ENCODE data around the gene RHEB. TPM values are rescaled to one million over a fixed set of nuclear protein-coding genes. Genes with fewer than 3 reads are reported as not detected.

Gene RHEB
- total and polyA plus RNA-seq, 2 donors (not counting 1 experiment from before 2014, with no cell fraction given), result 9.3 to 40.3 TPM

GRCh38 chr7:151542606-151543130 lies 23.0 kb upstream of the RHEB start:
- ChIA-PET CTCF (interaction anchor here (1.2 kb wide), 1 partner anchor 217 kb away, joined by 3 read pairs; no protein-coding TSS in a partner anchor), POLR2A (no interaction called here)
- no peaks in the 10 kb centered on the region for H3K9me3 ChIP-seq (ENCODE audit: control extremely low read depth in 1 of 3, control insufficient read depth in 2 of 3, insufficient read depth in 1 of 3, low read length in 2 of 3)
- no peak for ATAC-seq (ENCODE audit: low read depth)
- H3K27ac Mint-ChIP-seq, result no peak overlapping the region
- H3K4me1 ChIP-seq (ENCODE audit: control insufficient read depth in 2 of 2, insufficient read depth in 2 of 2, low read length in 2 of 2), result no peaks in the 10 kb centered on the region
- no peak overlapping the region for H2AFZ ChIP-seq (ENCODE audit: insufficient read depth, low read depth, low read length, poor library complexity, severe bottlenecking)
- H3K9me3 Mint-ChIP-seq (ENCODE audit: insufficient read depth), result no peaks in the 10 kb centered on the region
- no peak for DNase-seq
- no peak overlapping the region for H3K4me3 Mint-ChIP-seq
- H3K27me3 Mint-ChIP-seq, result peaks cover 40% of the 10 kb centered on the region
- no peak overlapping the region for H3K4me3 ChIP-seq (ENCODE audit: control extremely low read depth in 1 of 5, extremely low read depth in 1 of 5, insufficient read depth in 1 of 5, low read depth in 2 of 5, low read length in 4 of 5)
- no peaks in the 10 kb centered on the region for H4K20me1 ChIP-seq (ENCODE audit: control insufficient read depth, insufficient read depth, low read length, poor library complexity, severe bottlenecking)
- H3K27me3 ChIP-seq (replicated peaks in 1 of 4; ENCODE audit: control extremely low read depth in 1 of 4, control insufficient read depth in 3 of 4, insufficient read depth in 4 of 4, low read length in 3 of 4), result peaks cover 0 to 10% (median 1%) of the 10 kb centered on the region in 4 experiments
- H3K9ac ChIP-seq (ENCODE audit: low read length), result no peak overlapping the region
- TF ChIP-seq EZH2 (IDR thresholded peaks at IDR 0.05; ENCODE audit: borderline replicate concordance, insufficient read depth, low read depth, low read length, poor library complexity, severe bottlenecking), result no peak
- no peak for TF ChIP-seq CTCF (IDR thresholded peaks at IDR 0.05)
- intact Hi-C loops (cut with micrococcal nuclease), result no loop called here
- no peaks in the 10 kb centered on the region for H3K4me1 Mint-ChIP-seq
- no peak overlapping the region for H3K4me2 ChIP-seq (replicated peaks; ENCODE audit: low read depth, low read length, poor library complexity, severe bottlenecking)
- 100% methylated on average over 5 of the region's 6 CpGs for WGBS (ENCODE audit: insufficient coverage)
- no peaks in the 10 kb centered on the region for H3K36me3 ChIP-seq (replicated peaks in 1 of 2; ENCODE audit: control extremely low read depth in 1 of 2, control insufficient read depth in 1 of 2, extremely low read depth in 1 of 2, insufficient read depth in 2 of 2, low read length in 1 of 2)
- no peak overlapping the region for H3K27ac ChIP-seq (ENCODE audit: low read length in 2 of 2)
- H3K79me2 ChIP-seq (ENCODE audit: control insufficient read depth, insufficient read depth, low read length), result no peaks in the 10 kb centered on the region

- Mint-ChIP-seq H3K27ac (no peak overlapping the region), H3K27me3 (peaks cover 48% of the 10 kb centered on the region), H3K4me3 (no peak overlapping the region), H3K4me1 (no peaks in the 10 kb centered on the region), H3K9me3 (ENCODE audit: insufficient read depth) (no peaks in the 10 kb centered on the region)
- no peak for ATAC-seq (ENCODE audit: low read depth)
- POLR2A ChIA-PET, result no interaction called here
- Histone ChIP-seq H3K79me2 (ENCODE audit: control insufficient read depth, insufficient read depth, low read length) (no peaks in the 10 kb centered on the region), H3K27me3 (replicated peaks in 1 of 4; ENCODE audit: control extremely low read depth in 1 of 4, control insufficient read depth in 3 of 4, insufficient read depth in 4 of 4, low read length in 3 of 4) (peaks cover 0 to 11% (median 4%) of the 10 kb centered on the region in 4 experiments), H2AFZ (ENCODE audit: insufficient read depth, low read depth, low read length, poor library complexity, severe bottlenecking) (no peak overlapping the region), H3K4me2 (replicated peaks; ENCODE audit: low read depth, low read length, poor library complexity, severe bottlenecking) (no peak overlapping the region), H3K4me3 (ENCODE audit: control extremely low read depth in 1 of 5, extremely low read depth in 1 of 5, insufficient read depth in 1 of 5, low read depth in 2 of 5, low read length in 4 of 5) (no peak overlapping the region), H3K9me3 (ENCODE audit: control extremely low read depth in 1 of 3, control insufficient read depth in 2 of 3, insufficient read depth in 1 of 3, low read length in 2 of 3) (peaks cover 0 to 4% (median 0%) of the 10 kb centered on the region in 3 donors), H3K9ac (ENCODE audit: low read length) (no peak overlapping the region), H3K27ac (ENCODE audit: low read length in 2 of 2) (no peak overlapping the region), H3K4me1 (ENCODE audit: control insufficient read depth in 2 of 2, insufficient read depth in 2 of 2, low read length in 2 of 2) (no peaks in the 10 kb centered on the region), H3K36me3 (replicated peaks in 1 of 2; ENCODE audit: control extremely low read depth in 1 of 2, control insufficient read depth in 1 of 2, extremely low read depth in 1 of 2, insufficient read depth in 2 of 2, low read length in 1 of 2) (no peaks in the 10 kb centered on the region), H4K20me1 (ENCODE audit: control insufficient read depth, insufficient read depth, low read length, poor library complexity, severe bottlenecking) (no peaks in the 10 kb centered on the region)
- CTCF ChIA-PET, result interaction anchor here (1.2 kb wide), 1 partner anchor 217 kb away, joined by 3 read pairs; no protein-coding TSS in a partner anchor
- intact Hi-C loops (cut with micrococcal nuclease), result no loop called here
- 90% methylated on average over 12 of the region's 17 CpGs for WGBS (ENCODE audit: insufficient coverage)
- no peak for DNase-seq
- TF ChIP-seq EZH2 (IDR thresholded peaks at IDR 0.05; ENCODE audit: borderline replicate concordance, insufficient read depth, low read depth, low read length, poor library complexity, severe bottlenecking) (no peak), CTCF (IDR thresholded peaks at IDR 0.05) (no peak)
These were observed 22.2 kb upstream of the RHEB start for GRCh38 chr7:151541709-151542499.
